NCI-H2227 (cell line): ENCODE results near the gene ZNF618.

ENCODE experiments used
- DNase-seq: peaks from one replicate; lab custom pipeline; 2025; ENCODE audit not compliant: unreplicated experiment; lab: John Stamatoyannopoulos, UW

The ZNF618 gene

DNA sequence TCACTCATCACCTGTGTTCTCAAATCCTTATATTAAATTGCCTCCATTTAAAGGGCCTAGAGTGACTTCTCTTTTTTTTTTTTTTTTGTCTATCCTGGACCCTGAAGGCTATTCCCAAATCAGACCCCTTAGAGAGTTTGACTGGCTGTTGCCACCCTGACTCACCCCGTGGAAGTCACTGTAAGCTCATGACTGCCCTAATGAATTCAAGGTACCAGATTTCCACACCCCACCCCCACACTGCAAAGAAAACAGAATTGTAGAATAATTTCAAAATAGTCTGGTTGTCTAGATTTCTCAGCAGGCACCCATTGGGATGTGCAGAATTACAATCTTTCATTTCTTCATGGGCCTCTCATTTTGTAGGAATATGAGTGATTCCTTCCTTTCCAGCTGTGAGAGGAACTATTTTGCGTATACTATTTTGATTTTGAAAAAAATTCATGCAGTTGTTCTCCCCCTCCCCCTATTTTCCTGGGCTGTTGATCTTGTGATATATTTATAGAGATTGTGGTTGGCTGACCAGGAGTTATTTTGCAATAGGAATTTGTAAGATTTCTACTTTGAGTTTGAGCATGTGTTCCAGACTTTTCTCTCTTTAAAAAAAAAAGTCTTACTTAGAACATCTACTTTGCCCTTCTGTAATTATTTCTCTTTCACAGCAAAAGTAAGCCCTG, 79.1 kb downstream of the ZNF618 start:
- DNase-seq = no peak

DNA sequence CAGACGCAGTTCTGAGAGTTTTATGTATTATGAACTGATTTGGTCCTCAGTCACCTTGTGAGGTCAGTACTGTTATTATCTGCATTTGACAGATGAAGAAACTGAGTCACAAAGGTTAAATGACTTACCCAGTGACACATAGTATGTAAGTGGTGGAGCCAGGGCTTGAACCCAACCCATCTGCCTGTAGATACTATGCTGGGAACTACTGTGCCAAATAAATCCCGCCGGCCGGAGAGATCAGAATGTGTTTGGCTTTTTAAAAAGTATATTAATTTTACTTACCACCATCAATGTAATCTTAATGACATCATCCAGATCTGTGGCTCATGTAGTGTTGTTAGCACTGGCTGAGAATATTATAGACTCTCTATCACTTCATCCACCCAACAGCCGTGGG, 80.8 kb downstream of the ZNF618 start:
- DNase-seq = no peak

DNA sequence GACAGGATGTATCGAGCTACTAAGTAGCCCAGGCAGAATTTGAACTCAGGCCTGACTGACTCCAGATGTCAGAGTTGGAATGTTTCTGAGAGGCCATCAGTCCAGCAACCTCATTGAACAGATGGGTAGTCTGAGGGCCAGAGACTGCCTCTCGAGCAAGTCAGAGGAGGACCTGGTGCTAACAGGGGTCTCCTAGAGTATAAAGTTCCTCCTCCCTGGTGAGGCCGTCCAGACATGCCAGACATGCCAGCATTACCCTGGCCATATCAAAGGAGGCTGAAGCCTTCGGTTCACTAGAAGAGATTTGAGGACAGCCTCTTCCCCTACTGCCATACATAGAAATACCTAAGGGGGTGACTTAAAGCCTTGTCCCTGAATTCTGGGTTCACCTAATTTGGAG, 81.2 kb downstream of the ZNF618 start:
- DNase-seq = no peak

DNA sequence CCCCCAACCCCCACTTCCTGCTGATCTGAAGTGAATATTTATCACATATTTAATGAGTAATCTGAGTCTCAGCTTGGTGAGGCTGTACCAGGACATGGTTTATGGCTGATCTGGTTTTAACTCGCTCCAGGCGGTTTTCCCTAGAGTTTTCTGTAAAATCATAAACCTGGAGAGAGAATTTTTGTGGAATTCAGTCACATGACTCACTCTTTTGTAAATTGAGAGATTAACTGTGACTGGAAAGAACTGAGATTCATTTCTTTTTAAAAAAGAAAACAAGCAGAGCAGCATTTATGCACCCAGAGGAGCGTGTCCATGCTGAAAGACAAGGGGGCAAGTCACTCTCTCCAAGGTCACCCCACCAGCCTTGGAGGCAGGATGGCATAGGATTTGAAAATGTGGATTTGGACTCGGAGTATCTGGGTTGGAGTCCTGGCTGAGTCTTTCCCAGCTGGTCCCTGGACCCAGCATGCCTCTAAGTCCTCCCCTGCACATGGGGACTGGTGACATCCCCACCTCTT, 81.8 kb downstream of the ZNF618 start:
- no peak for DNase-seq

DNA sequence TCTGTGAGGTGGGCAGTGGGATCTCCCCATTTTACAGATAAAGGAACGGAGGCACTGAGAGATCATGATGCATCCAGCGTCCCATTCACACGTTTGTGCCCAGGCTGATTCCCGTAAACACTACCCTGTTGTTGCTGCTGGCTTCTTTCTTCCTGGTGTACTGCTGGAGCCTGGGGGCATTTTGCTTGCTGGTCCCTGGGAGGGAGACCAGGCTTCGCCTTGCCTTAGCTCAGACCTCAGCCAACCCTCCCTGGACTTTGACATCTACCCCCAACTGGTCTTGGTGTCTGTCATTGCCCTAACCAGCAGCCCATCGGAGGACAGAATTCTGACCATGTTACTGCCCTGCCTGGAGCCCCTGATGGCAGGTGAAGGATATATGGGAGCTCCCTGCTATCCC, 82.4 kb downstream of the ZNF618 start:
- DNase-seq = no peak

DNA sequence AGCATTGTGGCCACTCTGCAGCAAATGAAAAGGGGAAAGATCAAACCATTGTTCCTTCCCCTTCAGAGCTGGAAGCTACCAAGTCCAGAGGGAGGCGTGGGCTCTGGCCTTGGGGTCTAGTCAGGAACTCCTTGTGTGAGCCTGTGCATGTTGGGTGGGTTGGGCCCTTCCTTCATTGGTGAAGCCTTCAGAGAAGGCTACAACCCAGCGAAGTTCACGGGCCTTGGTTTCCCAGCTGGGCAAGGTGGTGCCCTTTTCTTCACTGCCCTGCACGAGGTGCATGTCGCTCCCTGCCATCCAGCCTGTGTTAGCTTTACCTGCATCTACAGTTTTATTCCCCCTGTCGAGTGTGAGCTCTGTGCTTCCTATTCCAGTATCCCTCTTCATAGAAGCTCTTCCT, 84.7 kb downstream of the ZNF618 start:
- DNase-seq = no peak

DNA sequence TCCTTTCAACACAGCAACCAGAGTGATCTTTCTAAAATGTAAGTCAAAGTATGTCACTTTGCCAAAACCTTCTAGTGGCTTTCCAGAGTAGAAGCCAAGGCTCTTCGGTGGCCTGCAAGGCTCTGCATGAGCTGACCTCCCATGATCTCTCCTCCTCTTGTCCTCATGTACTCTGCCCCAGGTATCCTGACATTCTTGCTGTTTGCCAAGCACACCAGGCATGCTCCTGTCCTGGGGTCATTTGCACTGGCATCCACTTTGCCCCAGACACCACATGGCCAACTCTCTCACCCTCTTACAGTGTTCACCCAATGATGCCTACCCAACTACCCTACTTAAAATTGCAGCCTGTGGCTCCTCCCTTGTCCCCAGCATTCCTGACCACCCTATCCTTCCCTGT, 86.3 kb downstream of the ZNF618 start:
- DNase-seq = no peak

DNA sequence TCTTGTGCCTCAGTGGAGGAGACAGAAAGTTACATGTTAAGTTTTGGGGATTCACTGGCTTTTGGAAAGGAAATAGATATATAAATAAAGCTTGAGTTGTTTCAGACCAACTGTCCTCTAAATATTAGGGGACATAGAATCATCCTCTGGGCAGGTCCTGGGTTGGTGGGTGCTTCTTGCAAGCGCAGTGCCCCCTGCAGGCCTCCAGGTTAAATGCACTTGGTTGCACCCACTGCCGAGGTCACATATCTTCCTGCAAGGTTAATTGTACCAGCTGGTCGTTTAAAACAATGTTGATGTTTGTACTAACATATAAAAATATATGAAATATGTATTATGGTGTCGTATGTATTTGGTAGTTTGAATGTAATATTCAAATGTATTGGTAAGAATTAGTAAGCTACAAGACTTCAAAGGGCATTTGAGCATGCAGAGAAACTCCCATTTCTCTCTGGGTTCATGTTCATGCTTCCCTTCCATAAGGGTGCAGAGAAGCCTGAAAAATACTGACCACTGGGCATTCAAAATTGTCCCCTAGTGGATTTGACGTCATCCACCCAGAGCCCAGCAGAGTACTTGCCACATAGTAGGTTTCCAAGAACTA, 87.0 kb downstream of the ZNF618 start:
- DNase-seq = no peak

DNA sequence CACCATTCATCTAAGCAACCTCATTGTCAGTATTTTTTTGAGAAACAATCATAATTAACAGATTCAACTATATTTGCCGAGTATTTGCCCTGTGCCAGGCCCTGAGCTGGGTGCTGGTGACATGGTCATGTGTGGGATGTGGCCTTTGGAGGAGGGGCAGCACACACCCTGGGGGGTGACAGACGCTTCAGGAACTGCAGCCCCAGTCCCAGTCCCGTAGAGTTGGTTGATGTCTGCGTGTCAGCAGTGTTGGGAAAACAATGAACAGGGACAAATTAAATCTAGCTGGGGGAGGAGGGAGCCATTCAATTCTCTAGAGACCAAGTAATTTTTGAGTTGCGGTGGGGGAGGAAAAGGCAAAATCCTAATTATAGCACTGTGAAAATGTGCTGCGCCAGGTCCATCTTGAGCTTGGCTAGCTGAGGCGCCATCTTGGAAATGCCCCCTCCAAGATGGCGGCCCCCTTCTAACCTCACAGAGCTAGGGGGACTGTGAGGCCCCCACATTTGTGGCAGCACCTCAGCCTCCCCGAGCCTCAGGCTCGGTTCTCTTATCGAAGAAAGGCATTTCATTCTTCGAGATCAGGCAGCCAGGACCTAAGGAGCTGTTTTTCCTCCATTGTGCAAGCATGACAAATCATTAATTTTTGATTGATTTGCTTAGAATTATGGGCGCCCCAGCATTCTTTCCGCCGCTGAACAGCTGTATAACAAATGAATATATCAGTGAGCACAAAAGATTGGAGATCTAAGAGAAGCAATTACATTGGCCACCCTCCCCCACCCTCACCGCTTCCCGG, 87.8 kb downstream of the ZNF618 start:
- DNase-seq = no peak

DNA sequence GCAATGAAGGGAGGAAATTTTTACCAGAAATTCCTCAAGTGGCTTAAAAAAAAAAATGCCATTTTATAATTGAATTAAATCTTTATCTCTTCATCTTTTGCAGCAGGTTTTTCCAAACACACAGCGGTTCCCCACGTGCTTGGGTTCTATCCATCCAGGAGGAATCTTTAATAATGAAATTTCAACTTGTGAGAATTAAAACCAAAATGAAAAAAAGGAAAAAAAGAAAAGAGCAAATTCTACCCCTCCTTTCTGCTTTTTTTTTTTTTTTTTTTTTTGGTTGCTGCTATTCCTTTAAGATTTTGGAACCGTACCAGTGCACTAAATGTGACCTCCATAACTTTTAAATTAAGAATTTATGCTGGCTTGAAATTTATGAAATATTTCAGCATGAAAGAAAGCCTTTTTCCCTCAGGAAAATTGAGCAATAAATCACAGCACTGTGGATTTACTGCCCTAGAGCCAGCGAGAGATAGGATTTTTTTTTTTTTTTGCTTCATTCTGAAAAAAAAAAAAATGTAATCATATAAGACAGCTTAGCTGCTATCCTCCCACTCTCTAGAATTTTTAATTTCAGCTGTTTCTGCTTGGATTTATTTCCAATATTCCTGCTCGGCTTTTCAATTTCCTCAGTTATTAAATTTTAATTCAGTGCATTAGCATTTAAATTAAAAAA, 88.5 kb downstream of the ZNF618 start:
- no peak for DNase-seq

DNA sequence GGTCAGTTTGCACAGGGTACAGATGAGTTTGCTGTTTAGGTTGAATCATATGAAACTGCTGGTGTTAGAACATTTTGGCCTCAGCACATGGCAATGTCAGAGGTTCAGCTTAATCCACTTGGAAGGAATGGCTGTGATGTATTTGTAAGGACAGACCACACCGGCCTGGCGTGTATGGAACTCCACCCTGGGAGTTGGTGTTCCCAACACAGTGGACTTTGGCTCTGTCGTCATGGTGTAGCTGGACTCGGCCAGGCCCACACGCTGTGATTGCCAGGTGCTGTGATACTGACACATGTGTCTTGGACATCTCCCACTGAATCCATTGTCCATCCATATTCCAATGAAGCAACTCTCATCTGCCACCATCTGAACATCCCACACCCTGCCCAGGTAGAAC, 90.3 kb downstream of the ZNF618 start:
- no peak for DNase-seq

DNA sequence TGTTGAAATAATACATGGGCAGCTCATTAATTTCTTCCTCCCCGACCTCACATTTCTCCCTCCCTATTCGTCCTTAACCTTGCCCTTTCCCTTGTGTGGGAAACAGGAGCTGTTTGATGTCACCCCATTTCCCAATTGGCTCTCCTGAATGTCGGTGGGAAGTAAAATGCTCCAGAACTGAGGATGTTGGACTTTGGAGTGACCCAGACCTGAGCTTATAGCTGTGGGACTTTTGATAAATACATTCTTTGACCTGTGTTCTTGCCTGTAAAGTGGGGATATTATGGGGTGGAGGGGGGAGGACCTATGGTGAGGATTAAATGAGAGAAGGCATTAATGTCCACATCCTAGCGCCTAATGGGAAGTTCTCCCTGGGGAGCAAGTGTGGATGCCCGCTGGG, 91.3 kb downstream of the ZNF618 start:
- DNase-seq = no peak

DNA sequence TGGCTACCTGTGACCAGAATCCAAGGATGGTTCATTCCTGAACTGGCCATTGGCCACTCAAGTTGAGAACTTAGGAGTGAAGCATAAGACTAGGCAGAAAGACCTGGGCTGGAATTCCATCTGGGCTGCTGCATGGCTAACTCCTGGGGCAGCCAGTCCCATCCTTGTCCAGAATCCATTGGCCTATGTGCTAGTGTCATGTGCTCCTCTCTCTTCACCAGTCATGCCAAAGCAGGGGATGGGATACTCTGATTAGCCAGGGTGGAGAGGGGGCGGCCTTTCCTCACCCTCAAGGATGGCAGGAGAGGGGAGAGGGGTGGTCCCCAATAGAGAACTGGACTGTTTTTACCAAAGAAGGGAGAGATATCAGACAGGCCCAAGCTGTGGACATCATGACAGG, 93.2 kb downstream of the ZNF618 start:
- no peak for DNase-seq

DNA sequence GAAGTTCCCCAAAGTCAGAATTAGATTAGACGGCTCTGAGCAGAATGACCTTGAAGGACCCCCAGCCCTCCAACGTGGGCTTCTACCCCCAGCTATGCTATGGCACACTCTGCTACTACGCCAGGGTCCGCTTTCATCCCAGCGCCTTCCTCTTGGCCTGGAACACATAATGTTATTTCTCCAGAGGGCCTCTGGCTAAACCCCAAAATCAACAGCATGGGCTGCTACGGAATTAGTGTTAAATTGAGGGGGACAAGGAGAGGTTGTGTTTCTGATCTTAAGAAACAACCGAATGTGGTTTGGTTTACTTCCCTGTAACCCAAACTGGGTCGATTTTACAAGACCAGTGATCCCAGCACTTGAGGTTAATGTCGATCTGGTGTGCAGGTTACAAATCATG, 97.1 kb downstream of the ZNF618 start:
- no peak for DNase-seq

DNA sequence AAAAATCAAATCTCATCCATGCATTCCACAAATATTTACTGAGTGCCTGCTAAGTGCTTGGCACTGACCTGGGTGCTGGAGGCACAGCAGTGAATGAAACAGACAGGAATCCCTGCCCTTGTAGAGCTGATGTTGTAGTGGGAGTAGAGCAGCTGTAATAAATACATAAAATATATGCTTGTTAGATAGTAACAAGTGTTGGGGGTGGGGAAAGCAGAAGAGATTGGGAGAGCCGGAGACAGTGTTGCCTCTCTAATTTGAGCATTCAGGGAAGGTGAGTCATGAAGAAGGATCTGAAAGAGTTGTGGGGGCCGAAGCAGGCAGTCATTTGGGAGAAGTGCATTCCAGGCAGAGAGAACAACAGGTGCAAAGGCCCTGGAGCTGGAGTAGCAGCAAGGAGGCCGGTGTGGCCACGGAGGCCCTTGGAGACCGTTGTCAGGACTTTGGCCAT, 97.9 kb downstream of the ZNF618 start:
- no peak for DNase-seq

DNA sequence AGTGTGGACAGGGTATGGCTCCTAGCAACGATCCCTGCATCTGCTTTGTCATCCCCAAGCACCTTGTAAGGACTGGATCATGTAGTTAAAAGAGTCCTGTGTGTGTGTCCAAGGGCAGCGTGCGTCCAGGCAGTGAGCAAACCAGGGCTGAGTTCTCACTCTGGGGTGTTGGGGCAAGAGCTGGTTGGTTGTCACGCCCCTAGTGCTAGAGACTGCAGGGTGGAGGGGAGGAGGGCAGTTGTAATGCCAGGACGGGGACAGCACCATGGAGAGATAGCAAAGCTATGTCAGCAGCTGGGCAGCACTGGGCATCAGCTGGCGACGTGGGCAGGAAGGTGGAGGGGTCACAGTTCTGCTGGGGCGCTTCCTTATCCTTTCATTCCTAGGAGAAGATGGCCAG, 100.8 kb downstream of the ZNF618 start:
- no peak for DNase-seq

DNA sequence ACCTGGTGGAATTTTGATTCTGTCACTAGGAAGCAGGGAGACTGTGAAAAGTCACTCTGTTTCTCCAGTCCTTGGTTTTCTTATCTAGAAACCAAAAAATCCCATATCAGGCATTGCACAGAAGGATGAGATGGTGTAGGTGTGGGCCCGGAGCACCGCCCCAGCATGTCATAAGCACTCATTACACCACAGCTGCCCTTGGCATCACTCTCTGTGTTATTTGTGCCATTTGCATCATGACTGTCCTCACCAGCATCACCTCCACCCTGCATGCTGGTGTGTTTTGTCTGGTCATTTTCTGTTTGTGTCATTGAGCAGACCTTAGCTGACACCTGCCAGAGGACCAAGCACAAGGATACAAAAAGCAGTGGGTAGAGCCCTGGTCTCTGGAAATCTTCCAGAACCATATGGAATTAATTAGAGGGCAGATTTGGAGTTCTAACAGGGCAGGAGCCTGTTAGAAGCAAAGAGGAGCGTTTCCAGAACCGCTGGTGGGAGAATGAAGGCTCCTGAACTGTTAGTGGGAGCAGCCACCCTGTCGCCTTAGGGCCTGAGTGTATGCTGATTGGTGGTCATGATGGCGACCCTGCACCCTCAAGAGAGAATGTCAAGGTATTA, 102.7 kb downstream of the ZNF618 start:
- no peak for DNase-seq

DNA sequence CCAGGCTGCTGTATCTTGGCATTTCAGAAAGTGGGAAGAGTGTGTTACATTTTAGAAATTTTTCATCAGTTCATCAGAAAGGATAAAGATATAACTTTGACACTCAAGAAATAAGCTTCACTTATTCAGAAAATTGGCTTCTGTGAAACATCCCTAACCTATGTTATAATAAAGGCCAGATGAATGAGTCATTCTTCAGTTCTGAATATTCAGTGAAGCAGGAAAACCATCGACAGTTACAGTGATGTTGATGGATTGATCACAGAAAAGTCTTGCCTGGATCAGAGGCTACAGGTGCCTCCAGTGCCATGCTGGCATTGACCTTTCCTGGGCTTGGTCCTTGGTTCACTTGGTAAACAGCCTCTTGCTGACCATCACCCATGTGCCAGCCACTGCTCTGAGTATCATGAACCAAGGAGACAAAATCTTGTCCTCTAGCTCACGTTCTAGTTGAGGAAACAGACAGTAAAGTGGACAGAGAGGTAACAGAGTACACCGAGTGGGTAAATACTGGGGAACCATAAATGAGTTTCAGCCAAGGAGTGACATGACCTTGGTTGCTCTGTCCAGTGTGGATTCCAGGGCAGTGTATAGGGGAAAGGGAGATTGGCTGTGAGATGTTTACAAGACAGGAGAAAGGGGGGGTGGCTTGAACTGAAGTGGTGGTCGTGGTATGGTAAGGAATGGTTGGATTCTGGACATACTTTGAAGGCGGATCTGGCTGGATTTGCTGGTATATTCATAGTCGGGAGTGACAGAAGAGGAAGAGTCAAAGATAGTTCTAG, 103.4 kb downstream of the ZNF618 start:
- DNase-seq = no peak

DNA sequence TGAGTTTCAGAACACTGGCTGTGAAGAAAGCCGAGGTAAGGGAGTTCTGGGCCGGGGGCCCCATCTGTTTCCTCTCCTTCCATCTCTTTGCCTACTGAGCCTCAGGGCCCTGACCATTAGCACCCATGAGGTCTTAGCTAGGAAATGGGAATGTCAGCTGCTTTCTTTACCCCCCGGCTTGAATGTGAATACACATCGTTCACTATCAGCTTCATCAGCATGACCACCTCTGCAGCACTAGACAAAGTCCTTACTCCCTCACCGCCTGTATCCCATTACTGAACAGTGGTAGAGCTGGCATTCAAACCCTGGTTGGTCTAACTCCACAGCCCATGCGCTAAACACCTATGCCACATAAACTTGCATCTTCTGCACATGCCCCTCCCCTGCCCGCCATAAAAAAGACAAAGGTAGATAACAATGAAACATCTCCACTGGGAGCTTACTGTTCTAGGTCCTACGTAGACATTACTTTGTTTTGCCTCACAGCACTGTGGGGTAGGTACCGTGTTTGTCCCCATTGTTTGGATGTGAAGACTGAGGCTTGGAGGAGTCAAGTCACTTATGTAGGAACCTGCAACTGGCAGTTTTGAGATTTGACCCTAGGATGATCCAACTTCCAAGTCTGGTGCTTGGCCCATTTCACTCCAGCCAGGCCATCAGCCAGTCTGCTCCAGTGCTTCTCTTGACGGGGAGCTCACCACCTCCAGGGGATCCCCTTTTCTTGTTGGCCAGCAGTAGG, 108.7 kb downstream of the ZNF618 start:
- no peak for DNase-seq
